Measurements from ENCODE around the gene ASTN2. TPM values are rescaled to one million over a fixed set of nuclear protein-coding genes. Genes with fewer than 3 reads are reported as not detected.

ASTN2 gene
- total and polyA plus RNA-seq, 4 donors = 0.57 to 2.9 (median 1.4) TPM

GRCh38 chr9:117080765-117081390 lies 334.0 kb downstream of the ASTN2 start (continued):
- TF ChIP-seq YY1 (IDR thresholded peaks at IDR 0.05) = no peak
- TF ChIP-seq ATF3 (IDR thresholded peaks at IDR 0.05) = no peak
- no peak for TF ChIP-seq TAF1 (conservative IDR thresholded peaks at IDR 0.05)
- no peak for TF ChIP-seq NR2F2 (IDR thresholded peaks at IDR 0.05)

- TF ChIP-seq ATF3 (IDR thresholded peaks at IDR 0.05) = no peak
- TF ChIP-seq HNF4A (conservative IDR thresholded peaks at IDR 0.05) = no peak
- no peak for TF ChIP-seq GABPA (IDR thresholded peaks at IDR 0.05 in 1 of 2, conservative IDR thresholded peaks at IDR 0.05 in 1 of 2)
- TF ChIP-seq JUND (IDR thresholded peaks at IDR 0.05) = no peak
- no peak for TF ChIP-seq NR2F2 (IDR thresholded peaks at IDR 0.05)
- TF ChIP-seq TAF1 (conservative IDR thresholded peaks at IDR 0.05) = no peak
- TF ChIP-seq HNF4G (IDR thresholded peaks at IDR 0.05) = no peak
- no peak for TF ChIP-seq RAD21 (IDR thresholded peaks at IDR 0.05)
- no peak for TF ChIP-seq EGR1 (IDR thresholded peaks at IDR 0.05; ENCODE audit: low read depth in 2 of 2)
- TF ChIP-seq FOXA2 (IDR thresholded peaks at IDR 0.05) = no peak
- no peak for TF ChIP-seq SP1 (IDR thresholded peaks at IDR 0.05)
- TF ChIP-seq, protein P1, sequence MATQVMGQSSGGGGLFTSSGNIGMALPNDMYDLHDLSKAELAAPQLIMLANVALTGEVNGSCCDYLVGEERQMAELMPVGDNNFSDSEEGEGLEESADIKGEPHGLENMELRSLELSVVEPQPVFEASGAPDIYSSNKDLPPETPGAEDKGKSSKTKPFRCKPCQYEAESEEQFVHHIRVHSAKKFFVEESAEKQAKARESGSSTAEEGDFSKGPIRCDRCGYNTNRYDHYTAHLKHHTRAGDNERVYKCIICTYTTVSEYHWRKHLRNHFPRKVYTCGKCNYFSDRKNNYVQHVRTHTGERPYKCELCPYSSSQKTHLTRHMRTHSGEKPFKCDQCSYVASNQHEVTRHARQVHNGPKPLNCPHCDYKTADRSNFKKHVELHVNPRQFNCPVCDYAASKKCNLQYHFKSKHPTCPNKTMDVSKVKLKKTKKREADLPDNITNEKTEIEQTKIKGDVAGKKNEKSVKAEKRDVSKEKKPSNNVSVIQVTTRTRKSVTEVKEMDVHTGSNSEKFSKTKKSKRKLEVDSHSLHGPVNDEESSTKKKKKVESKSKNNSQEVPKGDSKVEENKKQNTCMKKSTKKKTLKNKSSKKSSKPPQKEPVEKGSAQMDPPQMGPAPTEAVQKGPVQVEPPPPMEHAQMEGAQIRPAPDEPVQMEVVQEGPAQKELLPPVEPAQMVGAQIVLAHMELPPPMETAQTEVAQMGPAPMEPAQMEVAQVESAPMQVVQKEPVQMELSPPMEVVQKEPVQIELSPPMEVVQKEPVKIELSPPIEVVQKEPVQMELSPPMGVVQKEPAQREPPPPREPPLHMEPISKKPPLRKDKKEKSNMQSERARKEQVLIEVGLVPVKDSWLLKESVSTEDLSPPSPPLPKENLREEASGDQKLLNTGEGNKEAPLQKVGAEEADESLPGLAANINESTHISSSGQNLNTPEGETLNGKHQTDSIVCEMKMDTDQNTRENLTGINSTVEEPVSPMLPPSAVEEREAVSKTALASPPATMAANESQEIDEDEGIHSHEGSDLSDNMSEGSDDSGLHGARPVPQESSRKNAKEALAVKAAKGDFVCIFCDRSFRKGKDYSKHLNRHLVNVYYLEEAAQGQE (IDR thresholded peaks at IDR 0.05) = no peak
- TF ChIP-seq YY1 (IDR thresholded peaks at IDR 0.05) = no peak
- no peak for TF ChIP-seq FOXA1 (IDR thresholded peaks at IDR 0.05)
- DNase-seq (ENCODE audit: low spot score) = no peak
These were observed 338.1 kb downstream of the ASTN2 start for GRCh38 chr9:117076571-117077290.

GRCh38 chr9:117075636-117076035 lies 339.2 kb downstream of the ASTN2 start:
- TF ChIP-seq FOXA2 (IDR thresholded peaks at IDR 0.05) (no peak), YY1 (IDR thresholded peaks at IDR 0.05) (no peak), GABPA (IDR thresholded peaks at IDR 0.05 in 1 of 2, conservative IDR thresholded peaks at IDR 0.05 in 1 of 2) (no peak), JUND (IDR thresholded peaks at IDR 0.05) (no peak), FOXA1 (IDR thresholded peaks at IDR 0.05) (no peak), HNF4G (IDR thresholded peaks at IDR 0.05) (no peak), RXRA (IDR thresholded peaks at IDR 0.05) (no peak), RAD21 (IDR thresholded peaks at IDR 0.05) (no peak), HNF4A (conservative IDR thresholded peaks at IDR 0.05) (no peak), TAF1 (conservative IDR thresholded peaks at IDR 0.05) (no peak), EGR1 (IDR thresholded peaks at IDR 0.05; ENCODE audit: low read depth in 2 of 2) (no peak), NR2F2 (IDR thresholded peaks at IDR 0.05) (no peak), ATF3 (IDR thresholded peaks at IDR 0.05) (no peak), SP1 (IDR thresholded peaks at IDR 0.05) (no peak)
- TF ChIP-seq, protein P2, sequence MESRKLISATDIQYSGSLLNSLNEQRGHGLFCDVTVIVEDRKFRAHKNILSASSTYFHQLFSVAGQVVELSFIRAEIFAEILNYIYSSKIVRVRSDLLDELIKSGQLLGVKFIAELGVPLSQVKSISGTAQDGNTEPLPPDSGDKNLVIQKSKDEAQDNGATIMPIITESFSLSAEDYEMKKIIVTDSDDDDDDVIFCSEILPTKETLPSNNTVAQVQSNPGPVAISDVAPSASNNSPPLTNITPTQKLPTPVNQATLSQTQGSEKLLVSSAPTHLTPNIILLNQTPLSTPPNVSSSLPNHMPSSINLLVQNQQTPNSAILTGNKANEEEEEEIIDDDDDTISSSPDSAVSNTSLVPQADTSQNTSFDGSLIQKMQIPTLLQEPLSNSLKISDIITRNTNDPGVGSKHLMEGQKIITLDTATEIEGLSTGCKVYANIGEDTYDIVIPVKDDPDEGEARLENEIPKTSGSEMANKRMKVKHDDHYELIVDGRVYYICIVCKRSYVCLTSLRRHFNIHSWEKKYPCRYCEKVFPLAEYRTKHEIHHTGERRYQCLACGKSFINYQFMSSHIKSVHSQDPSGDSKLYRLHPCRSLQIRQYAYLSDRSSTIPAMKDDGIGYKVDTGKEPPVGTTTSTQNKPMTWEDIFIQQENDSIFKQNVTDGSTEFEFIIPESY (IDR thresholded peaks at IDR 0.05) = no peak
- TF ChIP-seq, protein P3, sequence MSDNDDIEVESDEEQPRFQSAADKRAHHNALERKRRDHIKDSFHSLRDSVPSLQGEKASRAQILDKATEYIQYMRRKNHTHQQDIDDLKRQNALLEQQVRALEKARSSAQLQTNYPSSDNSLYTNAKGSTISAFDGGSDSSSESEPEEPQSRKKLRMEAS (IDR thresholded peaks at IDR 0.05) = no peak
- Histone ChIP-seq H3K36me3 (ENCODE audit: control insufficient read depth in 4 of 4, insufficient read depth in 3 of 4, low read depth in 1 of 4, low read length in 3 of 4) (no peaks in the 10 kb centered on the region), H3K9me3 (ENCODE audit: control insufficient read depth in 4 of 4, low read length in 3 of 4) (no peaks in the 10 kb centered on the region), H3K27ac (ENCODE audit: low read depth in 1 of 2, low read length in 2 of 2) (no peak overlapping the region), H3K27me3 (ENCODE audit: control insufficient read depth in 4 of 4, insufficient read depth in 4 of 4, low read length in 3 of 4) (no peaks in the 10 kb centered on the region), H3K9ac (ENCODE audit: low read depth in 1 of 2, low read length in 2 of 2) (no peak overlapping the region), H3K4me1 (ENCODE audit: control insufficient read depth in 4 of 4, insufficient read depth in 4 of 4, low read length in 3 of 4) (no peaks in the 10 kb centered on the region), H3K4me3 (ENCODE audit: low read depth in 1 of 3, low read length in 3 of 3) (no peak overlapping the region)
- no peak for DNase-seq (ENCODE audit: low spot score)

More at GRCh38 chr9:117076571-117077290, 338.1 kb downstream of the ASTN2 start:
- H3K4me1 ChIP-seq (ENCODE audit: control insufficient read depth in 4 of 4, insufficient read depth in 4 of 4, low read length in 3 of 4) = no peaks in the 10 kb centered on the region
- WGBS = 72% methylated on average over 8 of the region's 8 CpGs
- H3K36me3 ChIP-seq (ENCODE audit: control insufficient read depth in 4 of 4, insufficient read depth in 3 of 4, low read depth in 1 of 4, low read length in 3 of 4) = no peaks in the 10 kb centered on the region
- no peaks in the 10 kb centered on the region for H3K9me3 ChIP-seq (ENCODE audit: control insufficient read depth in 4 of 4, low read length in 3 of 4)
- no peaks in the 10 kb centered on the region for H3K27me3 ChIP-seq (ENCODE audit: control insufficient read depth in 4 of 4, insufficient read depth in 4 of 4, low read length in 3 of 4)
- H3K27ac ChIP-seq (ENCODE audit: low read depth in 1 of 2, low read length in 2 of 2) = no peak overlapping the region
- no peak overlapping the region for H3K9ac ChIP-seq (ENCODE audit: low read depth in 1 of 2, low read length in 2 of 2)
- no peak overlapping the region for H3K4me3 ChIP-seq (ENCODE audit: low read depth in 1 of 3, low read length in 3 of 3)

Measured in liver (tissue), 9 donors.